ENCODE measurements around the gene MADD.
"Not testable (repeated sequence)": the region's sequence is repeated elsewhere in the genome, so short reads cannot be mapped to it uniquely, and the experiment has no call there.

The MADD gene

GRCh38 chr11:47331454-47332302 lies 61.7 kb downstream of the MADD start:
- H3K4me3 ChIP-seq (replicated peaks; ENCODE audit: low read depth, low read length), result no peak overlapping the region
- TF ChIP-seq CTCF (IDR thresholded peaks at IDR 0.05; ENCODE audit: low read length, missing control alignments), result no peak
- no peak for DNase-seq (ENCODE audit: low read depth)

GRCh38 chr11:47332303-47332711 lies 62.4 kb downstream of the MADD start:
- H3K4me3 ChIP-seq (replicated peaks; ENCODE audit: low read depth, low read length), result no peak overlapping the region
- DNase-seq (ENCODE audit: low read depth), result no peak
- no peak for TF ChIP-seq CTCF (IDR thresholded peaks at IDR 0.05; ENCODE audit: low read length, missing control alignments)

GRCh38 chr11:47332791-47333525 lies 63.0 kb downstream of the MADD start:
- no peak for DNase-seq (ENCODE audit: low read depth)
- TF ChIP-seq CTCF (IDR thresholded peaks at IDR 0.05; ENCODE audit: low read length, missing control alignments), result no peak

GRCh38 chr11:47333526-47333845 lies 63.6 kb downstream of the MADD start:
- TF ChIP-seq CTCF (IDR thresholded peaks at IDR 0.05; ENCODE audit: low read length, missing control alignments), result no peak
- H3K4me3 ChIP-seq (replicated peaks; ENCODE audit: low read depth, low read length), result no peak overlapping the region
- DNase-seq (ENCODE audit: low read depth), result no peak

More at GRCh38 chr11:47332791-47333525, 63.0 kb downstream of the MADD start:
- no peak overlapping the region for H3K4me3 ChIP-seq (replicated peaks; ENCODE audit: low read depth, low read length)

GRCh38 chr11:47333886-47334443 lies 64.0 kb downstream of the MADD start:
- H3K4me3 ChIP-seq (replicated peaks; ENCODE audit: low read depth, low read length), result no peak overlapping the region
- no peak for DNase-seq (ENCODE audit: low read depth)
- no peak for TF ChIP-seq CTCF (IDR thresholded peaks at IDR 0.05; ENCODE audit: low read length, missing control alignments)

GRCh38 chr11:47334699-47335411 lies 64.9 kb downstream of the MADD start:
- H3K4me3 ChIP-seq (replicated peaks; ENCODE audit: low read depth, low read length); DNase-seq (ENCODE audit: low read depth): not testable (repeated sequence)

- no peak for DNase-seq (ENCODE audit: low read depth)
- no peak for TF ChIP-seq CTCF (IDR thresholded peaks at IDR 0.05; ENCODE audit: low read length, missing control alignments)
- no peak overlapping the region for H3K4me3 ChIP-seq (replicated peaks; ENCODE audit: low read depth, low read length)
Observed at GRCh38 chr11:47335733-47336132, 65.8 kb downstream of the MADD start.
